AG04449 (cell line): Measurements from ENCODE around the gene PIK3R3.

Source experiments
- CTCF ChIA-PET: fragments of 350-600 bp; formaldehyde crosslinking; extraction: SDS; loops from one replicate; lab custom pipeline; 2021; ENCODE audit warnings: antibody characterized with exemption; lab: Yijun Ruan, JAX
- POLR2A ChIA-PET: fragments of 400-600, 350-600 bp; formaldehyde crosslinking; extraction: SDS; loops from one replicate; lab custom pipeline; 2020; ENCODE audit warnings: antibody characterized with exemption, inconsistent platforms; lab: Yijun Ruan, JAX
- DNase-seq: peaks from one replicate; pipeline ENCODE4 v3.0.0-alpha.2; 2010; ENCODE audit warnings: low read depth, low spot score
- H3K4me3 ChIP-seq: 2 replicates; pipeline ENCODE4 v1.5.1; 2011; ENCODE audit warnings: low read depth, mild to moderate bottlenecking, control low read depth, low read length
- TF ChIP-seq, protein P1 (sequence below): IDR thresholded peaks from one replicate; pipeline ENCODE4 v1.5.1; 2011; ENCODE audit warnings: mild to moderate bottlenecking, moderate library complexity, low read length, control low read depth, inconsistent platforms; ENCODE audit not compliant: insufficient read depth; ENCODE audit errors: missing control alignments

Gene PIK3R3

DNA sequence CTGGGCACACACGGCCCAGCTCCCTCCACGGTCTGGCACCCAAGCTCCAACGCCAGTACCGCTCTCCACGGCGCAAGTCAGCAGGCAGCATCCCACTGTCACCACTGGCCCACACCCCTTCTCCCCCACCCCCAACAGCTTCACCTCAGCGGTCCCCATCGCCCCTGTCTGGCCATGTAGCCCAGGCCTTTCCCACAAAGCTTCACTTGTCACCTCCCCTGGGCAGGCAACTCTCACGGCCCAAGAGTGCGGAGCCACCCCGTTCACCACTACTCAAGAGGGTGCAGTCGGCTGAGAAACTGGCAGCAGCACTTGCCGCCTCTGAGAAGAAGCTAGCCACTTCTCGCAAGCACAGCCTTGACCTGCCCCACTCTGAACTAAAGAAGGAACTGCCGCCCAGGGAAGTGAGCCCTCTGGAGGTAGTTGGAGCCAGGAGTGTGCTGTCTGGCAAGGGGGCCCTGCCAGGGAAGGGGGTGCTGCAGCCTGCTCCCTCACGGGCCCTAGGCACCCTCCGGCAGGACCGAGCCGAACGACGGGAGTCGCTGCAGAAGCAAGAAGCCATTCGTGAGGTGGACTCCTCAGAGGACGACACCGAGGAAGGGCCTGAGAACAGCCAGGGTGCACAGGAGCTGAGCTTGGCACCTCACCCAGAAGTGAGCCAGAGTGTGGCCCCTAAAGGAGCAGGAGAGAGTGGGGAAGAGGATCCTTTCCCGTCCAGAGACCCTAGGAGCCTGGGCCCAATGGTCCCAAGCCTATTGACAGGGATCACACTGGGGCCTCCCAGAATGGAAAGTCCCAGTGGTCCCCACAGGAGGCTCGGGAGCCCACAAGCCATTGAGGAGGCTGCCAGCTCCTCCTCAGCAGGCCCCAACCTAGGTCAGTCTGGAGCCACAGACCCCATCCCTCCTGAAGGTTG, 97.6 kb downstream of the PIK3R3 start:
- ChIA-PET POLR2A (interaction anchor here (0.6 to 1.7 kb wide), 3 partner anchors 98 to 147 kb away, joined by 3 to 4 read pairs (median 4); partner anchors contain the start of gene PIK3R3), CTCF (interaction anchor here (0.9 to 22.5 kb wide), 11 partner anchors 11 to 198 kb away, joined by 3 to 631 read pairs (median 4); partner anchors contain the start of genes P3R3URF, PIK3R3, POMGNT1 and TSPAN1)
- DNase-seq = no peak
- TF ChIP-seq, protein P1, sequence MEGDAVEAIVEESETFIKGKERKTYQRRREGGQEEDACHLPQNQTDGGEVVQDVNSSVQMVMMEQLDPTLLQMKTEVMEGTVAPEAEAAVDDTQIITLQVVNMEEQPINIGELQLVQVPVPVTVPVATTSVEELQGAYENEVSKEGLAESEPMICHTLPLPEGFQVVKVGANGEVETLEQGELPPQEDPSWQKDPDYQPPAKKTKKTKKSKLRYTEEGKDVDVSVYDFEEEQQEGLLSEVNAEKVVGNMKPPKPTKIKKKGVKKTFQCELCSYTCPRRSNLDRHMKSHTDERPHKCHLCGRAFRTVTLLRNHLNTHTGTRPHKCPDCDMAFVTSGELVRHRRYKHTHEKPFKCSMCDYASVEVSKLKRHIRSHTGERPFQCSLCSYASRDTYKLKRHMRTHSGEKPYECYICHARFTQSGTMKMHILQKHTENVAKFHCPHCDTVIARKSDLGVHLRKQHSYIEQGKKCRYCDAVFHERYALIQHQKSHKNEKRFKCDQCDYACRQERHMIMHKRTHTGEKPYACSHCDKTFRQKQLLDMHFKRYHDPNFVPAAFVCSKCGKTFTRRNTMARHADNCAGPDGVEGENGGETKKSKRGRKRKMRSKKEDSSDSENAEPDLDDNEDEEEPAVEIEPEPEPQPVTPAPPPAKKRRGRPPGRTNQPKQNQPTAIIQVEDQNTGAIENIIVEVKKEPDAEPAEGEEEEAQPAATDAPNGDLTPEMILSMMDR = no peak
- no peak overlapping the region for H3K4me3 ChIP-seq

DNA sequence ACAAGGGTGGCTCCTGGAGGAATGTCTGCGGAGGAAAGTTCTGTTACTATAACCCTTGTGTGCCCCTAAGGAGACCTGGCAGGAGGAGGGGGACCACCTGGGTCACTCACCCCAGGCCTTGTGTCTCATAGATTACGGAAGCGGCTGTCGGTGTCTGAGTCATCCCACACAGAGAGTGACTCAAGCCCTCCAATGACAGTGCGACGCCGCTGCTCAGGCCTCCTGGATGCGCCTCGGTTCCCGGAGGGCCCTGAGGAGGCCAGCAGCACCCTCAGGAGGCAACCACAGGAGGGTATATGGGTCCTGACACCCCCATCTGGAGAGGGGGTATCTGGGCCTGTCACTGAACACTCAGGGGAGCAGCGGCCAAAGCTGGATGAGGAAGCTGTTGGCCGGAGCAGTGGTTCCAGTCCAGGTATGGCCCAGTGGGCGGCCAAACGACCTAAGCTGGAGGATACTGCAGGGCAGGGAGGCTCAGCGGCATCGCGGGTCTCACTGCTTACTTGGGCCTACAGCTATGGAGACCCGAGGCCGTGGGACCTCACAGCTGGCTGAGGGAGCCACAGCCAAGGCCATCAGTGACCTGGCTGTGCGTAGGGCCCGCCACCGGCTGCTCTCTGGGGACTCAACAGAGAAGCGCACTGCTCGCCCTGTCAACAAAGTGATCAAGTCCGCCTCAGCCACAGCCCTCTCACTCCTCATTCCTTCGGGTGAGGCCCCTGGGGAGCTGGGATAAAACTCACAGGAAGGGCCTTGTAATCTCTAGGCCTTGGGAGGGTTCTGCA, 101.4 kb downstream of the PIK3R3 start:
- no peak for DNase-seq
- no peak overlapping the region for H3K4me3 ChIP-seq
- ChIA-PET POLR2A (interaction anchor here (0.6 to 0.7 kb wide), 2 partner anchors 151 to 185 kb away, joined by 3 read pairs; no protein-coding TSS in a partner anchor), CTCF (interaction anchor here (0.7 to 22.5 kb wide), 3 partner anchors 147 to 192 kb away, joined by 3 to 631 read pairs (median 4); partner anchors contain the start of genes P3R3URF and TSPAN1)
- TF ChIP-seq, protein P1 = no peak

DNA sequence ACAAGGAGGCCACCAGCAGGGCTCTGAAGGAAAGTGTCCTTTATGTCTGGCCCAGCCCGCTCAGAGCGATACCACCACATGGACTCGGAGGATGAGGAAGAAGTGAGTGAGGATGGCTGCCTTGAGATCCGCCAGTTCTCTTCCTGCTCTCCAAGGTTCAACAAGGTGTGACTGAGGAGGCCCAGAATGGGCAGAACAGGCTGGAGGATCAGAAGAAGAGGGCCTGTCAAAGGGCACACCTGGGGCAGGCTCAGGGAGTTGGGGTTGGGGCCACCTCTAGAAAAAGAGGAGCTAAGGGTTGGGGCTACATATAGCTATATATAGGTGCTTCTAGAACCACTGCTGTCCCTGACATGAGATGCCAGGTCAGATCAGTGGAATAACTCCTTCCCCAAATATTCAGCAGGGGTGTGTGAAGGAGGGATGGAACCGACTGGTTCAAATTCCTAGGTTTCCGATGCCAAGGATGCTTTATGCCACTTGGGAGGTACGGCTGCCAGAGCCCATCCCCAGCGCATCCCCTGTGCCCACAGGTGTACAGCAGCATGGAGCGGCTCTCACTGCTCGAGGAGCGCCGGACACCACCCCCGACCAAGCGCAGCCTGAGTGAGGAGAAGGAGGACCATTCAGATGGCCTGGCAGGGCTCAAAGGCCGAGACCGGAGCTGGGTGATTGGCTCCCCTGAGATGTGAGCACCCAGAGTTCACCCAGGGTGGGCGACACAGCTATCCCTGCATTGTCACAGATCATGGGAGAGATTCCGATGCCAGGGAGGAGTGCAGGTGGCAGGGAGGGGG, 102.2 kb downstream of the PIK3R3 start:
- no peak for DNase-seq
- POLR2A ChIA-PET = interaction anchor here (0.6 kb wide), 1 partner anchor 184 kb away, joined by 3 read pairs; no protein-coding TSS in a partner anchor
- H3K4me3 ChIP-seq = no peak overlapping the region
- TF ChIP-seq, protein P1 = no peak
- CTCF ChIA-PET = interaction anchor here (0.7 to 22.5 kb wide), 3 partner anchors 9 to 193 kb away, joined by 4 to 631 read pairs (median 4); partner anchors contain the start of genes P3R3URF and TSPAN1

DNA sequence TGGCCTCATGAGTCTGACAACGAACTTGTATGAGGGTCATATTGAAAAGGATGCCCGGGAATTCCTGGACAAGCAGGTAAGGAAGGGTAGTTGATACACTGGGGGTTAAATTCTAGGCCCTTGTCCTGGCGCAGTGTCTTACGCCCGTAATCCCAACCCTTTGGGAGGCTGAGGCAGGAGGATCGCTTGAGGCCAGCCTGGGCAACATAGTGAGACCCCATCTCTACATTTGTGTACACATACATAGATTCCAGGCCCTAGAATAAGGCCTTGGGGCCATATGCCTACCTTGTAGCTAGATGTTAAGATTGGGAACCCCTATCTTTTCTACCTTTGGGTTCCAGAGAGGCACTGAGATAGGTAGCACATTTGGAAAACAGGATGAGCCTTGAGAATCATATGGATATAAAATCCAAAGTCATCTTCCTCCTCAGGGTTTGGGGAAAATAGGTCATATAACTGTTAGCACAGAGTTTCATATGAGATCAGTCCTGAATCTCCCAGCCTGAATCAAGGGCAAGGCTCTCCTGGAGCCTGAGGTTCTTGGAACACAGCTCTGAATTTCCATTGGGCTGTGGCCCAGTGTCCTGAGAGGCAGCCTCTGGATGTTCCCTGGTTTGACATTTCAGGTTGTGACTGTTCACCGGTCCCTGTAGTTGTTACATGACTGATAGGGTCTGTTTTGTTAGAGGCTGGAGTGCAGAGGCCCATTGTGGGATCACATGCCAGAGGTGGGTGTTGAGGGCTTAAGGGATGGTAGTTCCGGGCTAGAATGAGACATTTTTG, 104.4 kb downstream of the PIK3R3 start:
- TF ChIP-seq, protein P1 = no peak
- POLR2A ChIA-PET = no interaction called here
- no peak for DNase-seq
- H3K4me3 ChIP-seq = no peak overlapping the region
- CTCF ChIA-PET = interaction anchor here (1.0 to 22.5 kb wide), 3 partner anchors 9 to 150 kb away, joined by 3 to 631 read pairs (median 19); partner anchors contain the start of genes P3R3URF and TSPAN1

DNA sequence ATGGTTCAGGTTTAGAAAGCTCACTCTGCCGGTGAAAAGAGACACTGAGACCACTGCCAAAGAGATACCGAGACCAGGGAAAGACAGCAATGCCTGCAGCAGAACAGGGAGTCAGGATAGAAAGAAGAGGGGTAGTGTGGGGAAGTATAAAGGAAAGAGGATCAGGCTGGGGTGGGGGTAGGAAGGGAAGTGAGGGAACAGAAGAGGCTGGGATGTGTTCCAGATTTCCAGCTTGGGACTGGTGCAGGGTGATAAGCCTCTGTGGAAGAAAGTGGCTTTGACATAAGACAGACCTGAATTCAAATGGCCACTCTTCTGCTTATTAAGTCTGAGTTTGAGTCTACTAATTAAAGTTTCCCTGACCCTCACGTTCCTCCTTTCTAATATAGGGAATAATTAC, 105.9 kb downstream of the PIK3R3 start:
- DNase-seq = no peak
- ChIA-PET POLR2A (no interaction called here), CTCF (interaction anchor here (0.7 to 22.5 kb wide), 4 partner anchors 10 to 197 kb away, joined by 3 to 631 read pairs (median 11); partner anchors contain the start of genes P3R3URF and TSPAN1)
- no peak overlapping the region for H3K4me3 ChIP-seq
- TF ChIP-seq, protein P1 = no peak
